ENCODE data around the gene RGL2. TPM values are rescaled to one million over a fixed set of nuclear protein-coding genes. Genes with fewer than 3 reads are reported as not detected.

The RGL2 gene
- total and polyA plus RNA-seq, 2 of the 13 experiments (the other 11 are each of a cell fraction or from before 2014, with no cell fraction given): 22.9 to 47.4 TPM

DNA sequence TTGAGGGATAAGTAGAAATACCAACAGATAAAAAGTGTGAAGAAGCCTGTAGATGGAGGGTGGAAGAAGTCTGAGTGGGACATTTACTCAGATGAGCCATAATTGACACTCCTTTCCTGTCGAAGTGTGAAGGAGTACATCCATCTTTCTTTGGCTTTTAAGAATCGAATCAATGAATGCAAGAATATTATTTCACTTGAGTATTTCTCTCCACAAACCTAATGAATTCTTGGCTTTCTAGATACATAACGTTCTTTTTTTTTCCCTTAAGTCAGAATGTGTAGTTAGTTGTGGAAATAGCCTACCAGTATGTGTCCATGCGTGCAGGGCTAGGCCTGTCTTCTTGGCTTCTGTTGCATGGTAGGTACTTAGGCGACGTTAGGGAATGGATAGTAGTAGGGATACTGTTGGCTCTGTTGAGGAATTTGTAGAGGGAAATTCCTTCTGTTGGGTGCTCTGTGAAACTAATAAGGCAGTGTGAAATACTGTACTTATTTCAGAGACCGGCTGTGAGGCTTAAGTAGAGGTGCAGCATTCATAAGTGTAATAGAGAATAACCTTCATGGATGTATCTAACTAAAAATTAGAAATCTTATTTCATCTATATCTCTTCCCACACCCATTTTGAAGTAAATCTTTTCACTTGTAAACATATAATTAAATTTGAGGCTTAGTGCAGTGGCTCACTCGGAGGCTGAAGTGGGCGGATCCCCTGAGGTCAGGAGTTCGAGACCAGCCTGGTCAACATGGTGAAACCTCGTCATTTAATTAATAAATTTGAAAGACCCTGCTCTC is 25.4 kb downstream of the RGL2 start:
- no TSS peak for BruUV-seq (replicated peaks)
- Histone ChIP-seq H3K9ac (ENCODE audit: insufficient read depth, low read depth, low read length) (peak overlapping the region; percentile 95), H3K4me3 (replicated peaks in 1 of 3; ENCODE audit: insufficient read depth in 1 of 3, low read depth in 2 of 3, low read length in 3 of 3) (peak overlapping the region; percentile 75 to 89 (median 80)), H3K27ac (ENCODE audit: extremely low read length, insufficient read depth, low read length) (peak overlapping the region; percentile 95), H2AFZ (ENCODE audit: low read length) (no peak overlapping the region), H3K27me3 (ENCODE audit: control insufficient read depth in 1 of 2, insufficient read depth in 2 of 2, low read length in 2 of 2) (no peaks in the 10 kb centered on the region; a peak in 1 of 5 replicates), H4K20me1 (ENCODE audit: insufficient read depth, low read length) (peaks cover 33% of the 10 kb centered on the region), H3K4me1 (ENCODE audit: insufficient read depth, low read length) (peaks cover 48% of the 10 kb centered on the region), H3K36me3 (replicated peaks in 1 of 2; ENCODE audit: control insufficient read depth in 1 of 2, insufficient read depth in 2 of 2, low read length in 2 of 2) (peaks cover 20 to 47% of the 10 kb centered on the region in 2 experiments), H3K79me2 (ENCODE audit: insufficient read depth, low read length) (peaks cover 46% of the 10 kb centered on the region), H3K4me2 (ENCODE audit: low read depth, low read length) (peak overlapping the region; percentile 89), H3K9me3 (ENCODE audit: low read length) (no peaks in the 10 kb centered on the region)
- WGBS (ENCODE audit: low lambda C conversion rate): 32% methylated on average over 11 of the region's 11 CpGs
- ChIA-PET POLR2A (interaction anchor here (0.6 to 3.9 kb wide), 10 partner anchors 9 to 75 kb away, joined by 3 to 94 read pairs (median 21); partner anchors contain the start of genes PFDN6, TAPBP, WDR46 and ZBTB22), CTCF (ENCODE audit: low intra/inter-chr PET ratio, low total read pairs) (no interaction called here)
- DNase-seq (ENCODE audit: low spot score) (no peak), FAIRE-seq (no peak), ATAC-seq (no peak)
- in situ Hi-C loops (cut with HindIII; ENCODE audit: extremely low pct_ligation_motif_present, low pct_unique_long_range_greater_than_20kb) (no loop called here), intact Hi-C loops (cut with micrococcal nuclease; ENCODE audit: unreplicated experiment) (loop anchor here (5.0 kb wide), 1 partner anchor 39 kb away; the partner anchor contains the start of gene TAPBP)
- TF ChIP-seq KLF12 (CRISPR knock-in tag; IDR thresholded peaks at IDR 0.05; ENCODE audit: borderline replicate concordance) (no peak), ISL2 (CRISPR knock-in tag; IDR thresholded peaks at IDR 0.05) (no peak), MYNN (CRISPR knock-in tag; IDR thresholded peaks at IDR 0.05; ENCODE audit: low read depth) (no peak), RORA (CRISPR knock-in tag; IDR thresholded peaks at IDR 0.05) (no peak), MTA3 (CRISPR knock-in tag; IDR thresholded peaks at IDR 0.05) (no peak), HDAC2 (CRISPR knock-in tag; IDR thresholded peaks at IDR 0.05) (no peak), SNAPC2 (CRISPR knock-in tag; IDR thresholded peaks at IDR 0.05) (no peak), MXD4 (CRISPR knock-in tag; IDR thresholded peaks at IDR 0.05) (no peak), ZEB1 (IDR thresholded peaks at IDR 0.05; ENCODE audit: insufficient replicate concordance, low read depth) (no peak), ZNF317 (CRISPR knock-in tag; IDR thresholded peaks at IDR 0.05) (no peak), GMEB2 (CRISPR knock-in tag; IDR thresholded peaks at IDR 0.05; ENCODE audit: low read depth) (no peak), ZNF124 (CRISPR knock-in tag; IDR thresholded peaks at IDR 0.05) (no peak)
- TF ChIP-seq, protein P1, sequence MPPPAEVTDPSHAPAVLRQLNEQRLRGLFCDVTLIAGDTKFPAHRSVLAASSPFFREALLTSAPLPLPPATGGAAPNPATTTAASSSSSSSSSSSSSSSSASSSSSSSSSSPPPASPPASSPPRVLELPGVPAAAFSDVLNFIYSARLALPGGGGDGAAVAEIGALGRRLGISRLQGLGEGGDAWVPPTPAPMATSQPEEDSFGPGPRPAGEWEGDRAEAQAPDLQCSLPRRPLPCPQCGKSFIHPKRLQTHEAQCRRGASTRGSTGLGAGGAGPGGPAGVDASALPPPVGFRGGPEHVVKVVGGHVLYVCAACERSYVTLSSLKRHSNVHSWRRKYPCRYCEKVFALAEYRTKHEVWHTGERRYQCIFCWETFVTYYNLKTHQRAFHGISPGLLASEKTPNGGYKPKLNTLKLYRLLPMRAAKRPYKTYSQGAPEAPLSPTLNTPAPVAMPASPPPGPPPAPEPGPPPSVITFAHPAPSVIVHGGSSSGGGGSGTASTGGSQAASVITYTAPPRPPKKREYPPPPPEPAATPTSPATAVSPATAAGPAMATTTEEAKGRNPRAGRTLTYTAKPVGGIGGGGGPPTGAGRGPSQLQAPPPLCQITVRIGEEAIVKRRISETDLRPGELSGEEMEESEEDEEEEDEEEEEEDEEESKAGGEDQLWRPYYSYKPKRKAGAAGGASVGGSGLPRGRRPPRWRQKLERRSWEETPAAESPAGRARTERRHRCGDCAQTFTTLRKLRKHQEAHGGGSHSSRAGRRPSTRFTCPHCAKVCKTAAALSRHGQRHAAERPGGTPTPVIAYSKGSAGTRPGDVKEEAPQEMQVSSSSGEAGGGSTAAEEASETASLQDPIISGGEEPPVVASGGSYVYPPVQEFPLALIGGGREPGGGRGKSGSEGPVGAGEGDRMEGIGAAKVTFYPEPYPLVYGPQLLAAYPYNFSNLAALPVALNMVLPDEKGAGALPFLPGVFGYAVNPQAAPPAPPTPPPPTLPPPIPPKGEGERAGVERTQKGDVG (CRISPR knock-in tag; IDR thresholded peaks at IDR 0.05; ENCODE audit: borderline replicate concordance): no peak
- TF ChIP-seq, protein P2, sequence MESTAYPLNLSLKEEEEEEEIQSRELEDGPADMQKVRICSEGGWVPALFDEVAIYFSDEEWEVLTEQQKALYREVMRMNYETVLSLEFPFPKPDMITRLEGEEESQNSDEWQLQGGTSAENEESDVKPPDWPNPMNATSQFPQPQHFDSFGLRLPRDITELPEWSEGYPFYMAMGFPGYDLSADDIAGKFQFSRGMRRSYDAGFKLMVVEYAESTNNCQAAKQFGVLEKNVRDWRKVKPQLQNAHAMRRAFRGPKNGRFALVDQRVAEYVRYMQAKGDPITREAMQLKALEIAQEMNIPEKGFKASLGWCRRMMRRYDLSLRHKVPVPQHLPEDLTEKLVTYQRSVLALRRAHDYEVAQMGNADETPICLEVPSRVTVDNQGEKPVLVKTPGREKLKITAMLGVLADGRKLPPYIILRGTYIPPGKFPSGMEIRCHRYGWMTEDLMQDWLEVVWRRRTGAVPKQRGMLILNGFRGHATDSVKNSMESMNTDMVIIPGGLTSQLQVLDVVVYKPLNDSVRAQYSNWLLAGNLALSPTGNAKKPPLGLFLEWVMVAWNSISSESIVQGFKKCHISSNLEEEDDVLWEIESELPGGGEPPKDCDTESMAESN (CRISPR knock-in tag; conservative IDR thresholded peaks at IDR 0.05): 0 out of 2 replicates have a peak, but pooled peaks have one; percentile 32

Measured in HepG2 (cell line).